GM13976 (cell line): ENCODE data around the gene ADI1.

Source experiments
- DNase-seq: peaks from one replicate; pipeline ENCODE4 v3.0.0; 2012; ENCODE audit warnings: low spot score
- in situ Hi-C: fragments of 300-500 bp; cut with MboI; formaldehyde crosslinking; loops from one replicate; pipeline ENCODE4 v1.12.0; 2022; ENCODE audit warnings: low sequenced_read_pairs, mixed read lengths, inconsistent platforms; ENCODE audit not compliant: unreplicated experiment
- TF ChIP-seq, protein P1 (sequence below): IDR thresholded peaks from 2 replicates; pipeline ENCODE4 v1.5.1; 2012; ENCODE audit warnings: borderline replicate concordance, mild to moderate bottlenecking; ENCODE audit not compliant: insufficient read depth; ENCODE audit errors: extremely low read depth, missing control alignments, control extremely low read depth

ADI1 gene

DNA sequence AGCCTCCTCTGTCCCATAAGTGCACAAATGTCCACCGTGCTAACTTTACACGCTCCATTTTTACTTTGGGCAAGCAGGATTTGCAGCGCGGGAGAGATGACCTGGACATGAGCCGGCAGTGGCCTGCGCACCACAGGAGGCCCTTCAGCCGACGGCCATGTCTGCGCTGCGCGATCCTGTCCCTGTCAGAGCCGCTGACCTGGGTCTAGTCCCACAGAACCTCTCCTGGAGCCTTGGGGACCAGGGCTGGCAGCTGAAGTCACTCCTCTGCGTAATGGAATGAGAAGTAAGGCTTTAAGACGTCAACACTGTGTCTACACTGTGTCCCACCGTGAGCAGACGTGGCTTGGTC is 29.6 kb downstream of the ADI1 start:
- in situ Hi-C loops = no loop called here
- peak; percentile 19 for DNase-seq
- TF ChIP-seq, protein P1, sequence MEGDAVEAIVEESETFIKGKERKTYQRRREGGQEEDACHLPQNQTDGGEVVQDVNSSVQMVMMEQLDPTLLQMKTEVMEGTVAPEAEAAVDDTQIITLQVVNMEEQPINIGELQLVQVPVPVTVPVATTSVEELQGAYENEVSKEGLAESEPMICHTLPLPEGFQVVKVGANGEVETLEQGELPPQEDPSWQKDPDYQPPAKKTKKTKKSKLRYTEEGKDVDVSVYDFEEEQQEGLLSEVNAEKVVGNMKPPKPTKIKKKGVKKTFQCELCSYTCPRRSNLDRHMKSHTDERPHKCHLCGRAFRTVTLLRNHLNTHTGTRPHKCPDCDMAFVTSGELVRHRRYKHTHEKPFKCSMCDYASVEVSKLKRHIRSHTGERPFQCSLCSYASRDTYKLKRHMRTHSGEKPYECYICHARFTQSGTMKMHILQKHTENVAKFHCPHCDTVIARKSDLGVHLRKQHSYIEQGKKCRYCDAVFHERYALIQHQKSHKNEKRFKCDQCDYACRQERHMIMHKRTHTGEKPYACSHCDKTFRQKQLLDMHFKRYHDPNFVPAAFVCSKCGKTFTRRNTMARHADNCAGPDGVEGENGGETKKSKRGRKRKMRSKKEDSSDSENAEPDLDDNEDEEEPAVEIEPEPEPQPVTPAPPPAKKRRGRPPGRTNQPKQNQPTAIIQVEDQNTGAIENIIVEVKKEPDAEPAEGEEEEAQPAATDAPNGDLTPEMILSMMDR = no peak

DNA sequence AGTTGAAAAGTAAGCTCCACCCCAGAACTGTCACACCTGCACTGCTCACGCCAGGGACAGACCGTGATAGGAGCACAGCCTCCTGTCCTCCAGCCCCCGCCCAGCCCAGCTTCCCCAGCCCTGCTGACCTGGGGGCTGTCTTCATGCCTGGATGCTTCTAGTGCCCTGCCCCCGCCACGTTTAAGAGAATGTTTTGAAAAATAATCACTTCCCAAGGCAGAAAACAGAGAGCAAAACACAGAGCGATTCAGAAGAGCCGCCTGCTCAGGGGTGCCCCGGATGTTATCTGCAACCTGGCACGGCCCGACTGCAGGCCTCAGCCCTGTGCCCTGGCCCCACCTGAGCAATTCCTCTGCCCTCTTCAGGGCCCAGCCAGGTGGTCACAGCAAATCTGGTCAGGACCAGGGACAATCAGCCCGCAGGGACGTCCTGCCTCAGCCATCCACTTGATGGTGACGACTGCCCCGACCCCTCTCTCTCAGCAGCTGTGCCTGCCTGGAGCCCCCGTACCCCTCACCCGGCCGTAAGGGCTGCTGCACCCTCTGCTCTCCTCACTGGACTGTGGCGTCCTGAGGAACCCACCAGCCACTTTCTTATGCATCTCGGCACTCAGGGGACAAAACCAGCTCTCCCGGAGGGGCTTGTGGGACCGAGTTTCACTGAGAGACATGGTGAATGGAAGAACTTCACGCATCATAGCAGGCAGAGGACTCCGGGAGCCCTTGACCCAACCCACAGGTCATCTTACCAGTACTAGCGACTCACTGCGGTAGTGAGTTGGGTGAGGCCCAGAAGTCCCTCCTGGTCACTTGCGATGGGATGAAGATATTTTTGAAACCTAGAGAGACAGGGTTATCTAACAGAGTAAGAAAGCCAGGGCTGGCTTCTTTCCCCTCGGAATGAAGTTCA is 30.2 kb downstream of the ADI1 start:
- TF ChIP-seq, protein P1 = no peak
- peak; percentile 29 for DNase-seq
- in situ Hi-C loops = no loop called here

DNA sequence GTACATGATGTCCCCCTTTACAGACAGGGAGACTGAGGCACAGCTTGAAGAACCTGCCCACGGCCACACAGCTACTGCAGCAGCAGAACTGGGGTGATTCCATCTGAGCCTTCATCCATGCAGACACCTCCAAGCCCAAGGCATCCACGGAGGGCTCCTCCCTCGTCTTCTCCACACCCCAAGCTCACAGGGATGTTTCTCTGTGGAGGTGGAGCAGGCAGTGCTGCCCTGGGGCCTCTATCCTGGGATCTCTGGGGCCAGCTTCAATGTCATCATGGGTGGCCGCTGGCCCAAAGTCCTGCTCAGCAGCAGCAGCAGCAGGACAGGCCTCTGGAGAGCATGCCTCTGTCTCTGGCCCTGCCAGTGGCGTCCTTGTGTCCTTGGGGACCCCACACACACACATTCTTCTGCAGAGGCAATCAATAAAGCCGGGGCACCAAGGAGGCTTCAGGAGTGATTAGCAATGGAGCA is 31.2 kb downstream of the ADI1 start:
- DNase-seq = no peak
- in situ Hi-C loops = no loop called here
- TF ChIP-seq, protein P1 = no peak

DNA sequence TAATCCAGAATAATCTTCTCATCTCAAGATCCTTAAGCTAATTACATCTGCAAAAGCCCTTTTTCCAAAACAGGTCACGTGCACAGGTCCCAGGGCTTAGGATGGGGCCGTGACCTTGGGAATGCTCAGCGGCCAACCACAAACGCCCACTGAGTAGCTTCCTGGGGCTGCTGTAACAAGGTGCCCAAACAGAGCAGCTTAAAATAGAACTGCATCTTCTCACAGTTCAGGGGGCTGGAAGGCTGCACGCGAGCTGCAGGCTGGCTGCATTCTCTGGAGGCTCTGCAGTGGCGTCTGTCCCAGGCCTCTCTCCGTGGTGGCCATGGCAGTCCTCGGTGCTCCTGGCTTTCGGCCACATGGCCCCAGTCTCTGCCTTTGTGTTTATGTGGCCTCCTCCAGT is 31.9 kb downstream of the ADI1 start:
- in situ Hi-C loops = no loop called here
- no peak for DNase-seq

DNA sequence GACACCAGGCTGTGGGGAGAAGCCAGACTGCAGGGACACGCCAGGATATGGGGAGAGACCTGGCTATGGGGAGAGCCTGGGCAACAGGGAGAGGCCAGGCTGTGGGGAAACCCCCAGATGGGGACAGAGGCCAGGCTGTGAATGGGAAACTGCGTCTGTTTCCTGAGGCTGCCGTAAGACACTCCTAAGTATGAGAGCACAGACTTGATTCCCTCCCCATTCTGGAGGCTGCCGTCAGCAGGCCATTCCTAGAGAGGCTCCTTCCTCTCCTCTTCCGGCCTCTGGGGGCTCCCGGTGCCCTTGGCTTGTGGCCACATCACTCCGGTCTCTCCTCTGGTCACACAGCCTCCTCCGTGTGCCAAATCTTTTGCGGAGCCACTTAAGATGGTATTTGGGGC is 32.3 kb downstream of the ADI1 start:
- in situ Hi-C loops = no loop called here
- TF ChIP-seq, protein P1 = no peak
- DNase-seq = no peak

More for the DNA sequence above, 31.9 kb downstream of the ADI1 start:
- TF ChIP-seq, protein P1 = no peak

DNA sequence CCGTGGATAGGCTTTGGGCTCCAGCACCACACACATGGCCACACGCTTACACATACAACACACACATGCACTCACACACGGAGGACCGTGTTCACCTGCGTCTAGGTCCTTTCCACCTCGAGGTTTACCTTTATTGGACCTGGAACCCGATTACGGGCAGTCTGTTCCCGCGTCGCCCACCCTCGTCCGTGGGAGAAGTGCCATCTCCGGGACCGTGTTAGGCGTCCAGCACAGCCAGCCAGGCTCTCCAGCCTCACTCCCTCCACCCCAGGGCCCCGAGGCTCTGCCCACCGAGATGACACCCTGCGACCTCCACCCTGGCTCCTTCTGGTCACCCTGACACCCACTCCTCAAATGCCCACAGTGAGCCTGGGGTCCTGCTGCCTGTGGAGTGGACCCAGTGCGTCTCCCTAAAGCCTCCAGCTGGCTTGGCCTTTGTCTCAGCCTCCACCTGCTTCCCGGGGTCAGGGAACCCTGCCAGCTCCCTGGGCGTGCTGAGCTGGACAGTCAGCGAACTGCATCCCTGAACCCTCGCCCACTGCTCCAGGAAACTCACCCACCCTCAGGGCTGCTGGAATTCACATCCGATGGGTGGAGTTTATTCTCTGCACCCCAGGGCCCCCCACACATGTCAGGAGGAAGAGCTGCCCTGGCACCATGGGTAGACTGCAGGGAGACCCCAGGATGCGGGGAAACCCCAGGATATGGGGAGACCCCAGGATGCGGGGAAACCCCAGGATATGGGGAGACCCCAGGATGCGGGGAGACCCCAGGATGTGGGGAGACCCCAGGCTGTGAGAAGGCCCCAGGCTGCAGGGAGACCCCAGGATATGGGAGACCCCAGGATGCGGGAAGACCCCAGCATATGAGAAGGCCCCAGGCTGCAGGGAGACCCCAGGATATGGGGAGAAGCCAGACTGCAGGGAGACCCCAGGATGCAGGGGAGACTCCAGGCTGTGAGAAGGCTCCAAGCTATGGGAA is 33.0 kb downstream of the ADI1 start:
- no peak for DNase-seq
- in situ Hi-C loops = no loop called here
- TF ChIP-seq, protein P1 = no peak
